HG03060 (cell line): ENCODE measurements around the gene PROSER2.

Experiments
- ATAC-seq: cut with Tn5 transposase; IDR thresholded peaks from one replicate; pipeline ENCODE4 v1.9.1; 2021; ENCODE audit warnings: low read depth, moderate number of reproducible peaks; ENCODE audit not compliant: unreplicated experiment

The PROSER2 gene

GRCh38 chr10:11901036-11901301, 77.8 kb downstream of the PROSER2 start:
- ATAC-seq, result no peak

- ATAC-seq, result no peak
Observed at GRCh38 chr10:11901454-11901832, 78.3 kb downstream of the PROSER2 start.

GRCh38 chr10:11901833-11902475, 78.8 kb downstream of the PROSER2 start:
- no peak for ATAC-seq

- ATAC-seq, result no peak
Observed at GRCh38 chr10:11902646-11903045, 79.5 kb downstream of the PROSER2 start.

GRCh38 chr10:11906714-11907113, 83.6 kb downstream of the PROSER2 start:
- no peak for ATAC-seq

- no peak for ATAC-seq
Observed at GRCh38 chr10:11907914-11908313, 84.8 kb downstream of the PROSER2 start.

- no peak for ATAC-seq
Observed at GRCh38 chr10:11908536-11908935, 85.4 kb downstream of the PROSER2 start.

- ATAC-seq, result no peak
Observed at GRCh38 chr10:11908991-11909390, 85.8 kb downstream of the PROSER2 start.

- no peak for ATAC-seq
Observed at GRCh38 chr10:11909618-11910017, 86.5 kb downstream of the PROSER2 start.

GRCh38 chr10:11910102-11910501, 86.9 kb downstream of the PROSER2 start:
- ATAC-seq, result no peak

- ATAC-seq, result no peak
Observed at GRCh38 chr10:11913079-11913641, 90.0 kb downstream of the PROSER2 start.

- no peak for ATAC-seq
Observed at GRCh38 chr10:11918384-11918783, 95.2 kb downstream of the PROSER2 start.

- ATAC-seq, result no peak
Observed at GRCh38 chr10:11919271-11919670, 96.1 kb downstream of the PROSER2 start.
